ENCODE measurements around the gene TMPRSS3.

The TMPRSS3 gene

DNA sequence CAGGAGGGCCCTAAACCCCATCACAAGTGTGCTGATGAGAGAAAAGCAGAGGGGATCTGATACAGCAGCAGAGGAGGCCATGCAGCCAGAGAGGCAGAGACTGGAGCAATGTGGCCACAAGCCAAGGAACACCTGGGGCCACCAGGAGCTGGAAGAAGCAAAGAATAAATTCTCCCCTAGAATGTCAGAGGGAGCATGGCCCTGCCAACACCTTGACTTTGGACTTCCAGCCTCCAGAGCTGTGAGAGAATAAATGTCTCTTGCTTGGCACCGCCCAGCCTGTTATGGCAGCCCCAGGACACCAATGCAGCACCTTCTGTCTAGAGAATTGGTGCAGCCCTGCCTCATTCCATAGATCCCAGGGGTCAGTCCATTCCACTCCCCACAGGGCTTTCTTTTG, 33.2 kb upstream of the TMPRSS3 start:
- TF ChIP-seq, protein P1, sequence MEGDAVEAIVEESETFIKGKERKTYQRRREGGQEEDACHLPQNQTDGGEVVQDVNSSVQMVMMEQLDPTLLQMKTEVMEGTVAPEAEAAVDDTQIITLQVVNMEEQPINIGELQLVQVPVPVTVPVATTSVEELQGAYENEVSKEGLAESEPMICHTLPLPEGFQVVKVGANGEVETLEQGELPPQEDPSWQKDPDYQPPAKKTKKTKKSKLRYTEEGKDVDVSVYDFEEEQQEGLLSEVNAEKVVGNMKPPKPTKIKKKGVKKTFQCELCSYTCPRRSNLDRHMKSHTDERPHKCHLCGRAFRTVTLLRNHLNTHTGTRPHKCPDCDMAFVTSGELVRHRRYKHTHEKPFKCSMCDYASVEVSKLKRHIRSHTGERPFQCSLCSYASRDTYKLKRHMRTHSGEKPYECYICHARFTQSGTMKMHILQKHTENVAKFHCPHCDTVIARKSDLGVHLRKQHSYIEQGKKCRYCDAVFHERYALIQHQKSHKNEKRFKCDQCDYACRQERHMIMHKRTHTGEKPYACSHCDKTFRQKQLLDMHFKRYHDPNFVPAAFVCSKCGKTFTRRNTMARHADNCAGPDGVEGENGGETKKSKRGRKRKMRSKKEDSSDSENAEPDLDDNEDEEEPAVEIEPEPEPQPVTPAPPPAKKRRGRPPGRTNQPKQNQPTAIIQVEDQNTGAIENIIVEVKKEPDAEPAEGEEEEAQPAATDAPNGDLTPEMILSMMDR (IDR thresholded peaks at IDR 0.05; ENCODE audit: low read depth, low read length): no peak
- no peak overlapping the region for H3K4me3 ChIP-seq (ENCODE audit: low read depth, low read length)

- TF ChIP-seq, protein P1 (IDR thresholded peaks at IDR 0.05; ENCODE audit: low read depth, low read length): no peak
These were observed 32.1 kb upstream of the TMPRSS3 start for GRCh38 chr21:42427809-42428419.

GRCh38 chr21:42426876-42427480, 31.1 kb upstream of the TMPRSS3 start:
- TF ChIP-seq, protein P1 (IDR thresholded peaks at IDR 0.05; ENCODE audit: low read depth, low read length): no peak

More at GRCh38 chr21:42427809-42428419, 32.1 kb upstream of the TMPRSS3 start:
- H3K4me3 ChIP-seq (ENCODE audit: low read depth, low read length): no peak overlapping the region

GRCh38 chr21:42426424-42426823, 30.6 kb upstream of the TMPRSS3 start:
- no peak overlapping the region for H3K4me3 ChIP-seq (ENCODE audit: low read depth, low read length)
- TF ChIP-seq, protein P1 (IDR thresholded peaks at IDR 0.05; ENCODE audit: low read depth, low read length): no peak

More at GRCh38 chr21:42426876-42427480, 31.1 kb upstream of the TMPRSS3 start:
- H3K4me3 ChIP-seq (ENCODE audit: low read depth, low read length): no peak overlapping the region

DNA sequence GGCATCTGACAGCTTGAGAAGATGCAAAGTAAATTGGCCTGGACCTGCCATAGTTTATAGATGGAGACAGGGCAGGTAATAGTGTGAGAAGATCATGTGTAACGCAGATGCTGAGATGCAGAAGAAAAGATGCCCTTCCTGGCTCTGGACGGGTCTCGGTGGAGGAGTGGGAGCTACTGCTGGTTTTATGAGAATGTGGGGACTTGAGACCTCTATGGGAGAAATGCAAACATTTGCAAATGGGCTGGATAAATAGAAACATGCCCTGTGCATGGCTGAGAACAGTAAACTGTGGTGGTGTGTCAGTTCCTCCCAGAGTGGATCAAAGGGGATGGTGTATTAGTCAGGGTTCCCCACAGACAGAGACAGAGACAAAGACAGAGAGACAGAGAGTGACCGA, 29.7 kb upstream of the TMPRSS3 start:
- no peak overlapping the region for H3K4me3 ChIP-seq (ENCODE audit: low read depth, low read length)
- TF ChIP-seq, protein P1 (IDR thresholded peaks at IDR 0.05; ENCODE audit: low read depth, low read length): no peak

DNA sequence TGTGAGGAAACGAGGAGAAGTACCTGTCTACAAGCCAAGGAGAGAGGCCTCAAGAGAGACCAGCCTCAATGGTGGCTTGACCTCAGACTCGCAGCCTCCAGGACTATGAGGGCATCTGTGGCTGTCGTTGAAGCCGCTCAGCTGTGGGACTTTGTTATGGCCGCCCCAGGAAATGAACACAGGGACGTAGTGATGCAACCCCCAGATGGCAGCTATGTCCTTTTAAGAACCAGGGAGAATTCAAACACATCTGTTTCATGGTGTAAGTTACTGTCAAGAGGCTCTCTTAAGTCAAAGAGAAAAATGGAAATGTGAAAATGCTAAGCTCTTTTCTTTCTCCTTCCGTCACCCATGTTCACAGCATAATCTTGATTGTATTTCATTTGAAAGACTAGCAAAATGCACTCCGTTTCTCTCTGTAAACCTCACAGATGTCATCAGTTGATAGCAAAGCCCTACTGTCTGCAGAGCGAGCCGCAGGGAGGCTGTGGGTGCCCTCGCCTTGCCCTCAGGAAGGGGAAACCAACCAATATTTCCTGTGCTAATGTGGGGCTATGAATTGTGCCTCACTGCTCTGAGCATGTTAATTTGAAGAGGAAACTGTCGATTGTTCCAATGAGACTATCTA, 29.2 kb upstream of the TMPRSS3 start:
- H3K4me3 ChIP-seq (ENCODE audit: low read depth, low read length): no peak overlapping the region
- TF ChIP-seq, protein P1 (IDR thresholded peaks at IDR 0.05; ENCODE audit: low read depth, low read length): no peak

GRCh38 chr21:42423685-42424084, 27.8 kb upstream of the TMPRSS3 start:
- no peak overlapping the region for H3K4me3 ChIP-seq (ENCODE audit: low read depth, low read length)
- TF ChIP-seq, protein P1 (IDR thresholded peaks at IDR 0.05; ENCODE audit: low read depth, low read length): no peak

Data from WI38 (cell line).